Stimulated activated CD8-positive, alpha-beta memory T cell treated with anti-CD3 and anti-CD28 coated beads, Interleukin-15, amount 100 ng/mL, for 1 hour (primary cell): ENCODE results near the gene IGFLR1.
A peak's percentile ranks its signal among the peaks of the same experiment; 100 is the strongest.

Source experiments
- DNase-seq: peaks from one replicate; pipeline ENCODE4 v3.0.0-alpha.2; 2020; ENCODE audit warnings: low read depth

IGFLR1 gene

DNA sequence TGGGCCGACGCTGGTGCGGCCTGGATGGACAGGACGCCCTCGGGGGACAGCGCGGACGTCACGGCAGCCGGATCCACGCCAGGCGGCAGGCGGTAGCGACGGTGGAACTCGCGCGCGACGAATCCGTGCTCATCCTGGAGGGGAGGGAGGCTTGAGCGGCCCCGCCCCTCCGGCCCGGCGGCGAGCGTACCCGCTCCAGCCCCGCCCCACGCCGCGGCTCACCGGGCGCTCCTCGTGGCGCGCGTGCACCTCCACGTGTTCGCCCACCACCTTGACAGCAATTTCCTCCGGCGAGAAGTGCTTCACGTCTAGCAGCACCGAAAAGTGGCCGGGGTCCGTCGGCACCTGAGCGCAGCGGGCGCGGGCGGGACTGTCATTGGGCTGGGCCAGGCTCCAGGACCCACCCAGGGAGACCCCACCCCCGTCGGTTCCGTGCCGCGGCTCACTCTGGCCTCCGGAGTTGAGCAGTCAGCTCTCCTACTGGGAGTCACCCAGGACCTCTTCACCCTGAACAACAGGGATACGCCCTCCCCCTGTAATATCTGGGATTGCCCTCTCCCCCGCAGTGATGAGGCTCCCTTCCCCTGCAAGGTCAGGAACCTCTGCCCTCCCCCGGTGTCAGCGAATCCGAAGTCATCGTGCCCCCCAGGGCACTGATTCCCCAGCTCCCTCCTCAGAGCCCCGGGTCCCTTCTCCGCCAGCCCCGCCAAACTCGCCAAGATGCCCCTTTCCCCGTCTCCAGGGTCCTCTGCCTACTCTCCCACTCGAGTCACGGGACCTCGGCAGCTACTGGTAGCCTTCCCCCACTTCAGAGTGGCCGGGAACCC lies 13.5 kb upstream of the IGFLR1 start:
- no peak for DNase-seq

DNA sequence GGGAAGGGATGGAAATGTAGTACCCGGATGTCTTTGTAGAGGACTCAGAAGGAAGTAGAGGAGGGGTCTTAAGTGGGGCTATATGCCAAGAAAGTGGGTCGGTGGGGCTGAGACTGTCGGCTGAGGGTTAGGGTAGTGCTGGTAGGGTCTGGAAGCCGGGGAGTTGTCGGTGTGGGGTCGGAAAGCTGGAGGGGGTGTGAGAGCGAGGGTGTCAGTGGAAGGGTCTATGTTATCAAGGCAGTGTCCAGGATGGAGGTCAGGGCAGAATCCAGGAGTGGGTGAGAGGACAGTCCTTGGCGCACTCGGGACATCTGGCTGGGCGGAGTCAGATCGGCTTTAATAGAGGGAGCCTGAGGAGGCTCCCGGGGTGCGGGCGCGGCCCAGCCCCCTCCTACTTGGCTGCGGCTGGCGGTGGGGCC lies 12.9 kb upstream of the IGFLR1 start:
- DNase-seq = no peak

GRCh38 chr19:35754370-35755130 lies 12.3 kb upstream of the IGFLR1 start:
- DNase-seq = no peak

DNA sequence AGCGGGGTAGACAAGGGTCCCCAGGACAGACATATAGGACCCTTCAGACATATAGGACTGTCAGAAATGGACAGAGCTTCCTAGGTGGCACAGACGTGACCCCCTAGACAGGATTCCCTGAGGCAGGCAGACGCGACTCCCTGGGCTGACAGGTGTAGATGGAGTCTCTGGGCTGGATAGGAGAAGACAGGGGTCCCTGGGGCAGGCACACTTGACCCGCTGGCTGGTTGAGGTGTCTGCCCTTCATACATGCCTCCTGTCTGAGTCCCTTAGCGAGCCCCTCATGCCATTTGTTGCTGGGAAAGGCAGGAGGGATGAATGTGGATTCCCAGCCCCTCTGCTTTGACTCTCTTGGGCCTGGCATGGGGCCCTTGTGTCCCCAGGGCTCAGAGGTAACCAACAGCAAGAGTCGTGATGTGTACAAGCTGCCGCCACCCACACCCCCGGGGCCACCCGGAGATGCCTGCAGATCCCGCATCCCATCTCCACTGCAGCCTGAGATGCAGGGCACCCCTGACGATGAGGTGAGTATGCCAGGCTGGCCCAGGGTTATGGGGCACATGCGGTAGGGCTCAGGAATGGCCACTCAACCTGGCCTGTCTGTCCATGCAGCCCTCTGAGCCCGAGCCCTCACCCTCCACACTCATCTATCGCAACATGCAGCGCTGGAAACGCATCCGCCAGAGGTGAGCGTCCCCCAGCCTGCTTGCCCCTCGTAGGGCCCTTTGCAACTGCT lies 11.6 kb upstream of the IGFLR1 start:
- DNase-seq = no peak

DNA sequence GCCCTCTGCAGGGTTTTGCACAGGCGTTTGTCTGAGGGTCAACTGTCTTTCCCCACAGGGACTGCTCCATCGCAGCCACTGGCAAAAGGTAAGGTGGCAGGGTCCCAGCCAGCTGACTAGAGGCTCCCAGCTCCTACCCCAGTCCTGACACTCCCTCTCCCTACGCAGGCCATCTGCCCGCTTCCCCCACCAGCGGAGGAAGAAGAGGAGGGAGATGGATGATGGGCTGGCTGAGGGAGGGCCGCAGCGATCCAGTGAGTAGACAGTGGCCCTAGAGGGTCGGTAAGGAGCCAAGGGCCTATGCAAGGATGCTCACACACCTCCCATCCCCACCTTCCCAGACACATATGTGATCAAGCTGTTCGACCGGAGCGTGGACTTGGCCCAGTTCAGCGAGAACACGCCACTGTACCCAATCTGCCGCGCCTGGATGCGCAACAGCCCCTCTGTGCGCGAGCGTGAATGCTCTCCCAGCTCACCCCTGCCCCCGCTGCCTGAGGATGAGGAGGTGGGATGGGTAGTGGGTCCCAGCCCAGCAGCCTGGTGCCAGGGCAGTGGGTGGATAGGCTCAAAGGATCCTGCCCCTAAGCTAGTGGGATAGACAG lies 10.6 kb upstream of the IGFLR1 start:
- no peak for DNase-seq

DNA sequence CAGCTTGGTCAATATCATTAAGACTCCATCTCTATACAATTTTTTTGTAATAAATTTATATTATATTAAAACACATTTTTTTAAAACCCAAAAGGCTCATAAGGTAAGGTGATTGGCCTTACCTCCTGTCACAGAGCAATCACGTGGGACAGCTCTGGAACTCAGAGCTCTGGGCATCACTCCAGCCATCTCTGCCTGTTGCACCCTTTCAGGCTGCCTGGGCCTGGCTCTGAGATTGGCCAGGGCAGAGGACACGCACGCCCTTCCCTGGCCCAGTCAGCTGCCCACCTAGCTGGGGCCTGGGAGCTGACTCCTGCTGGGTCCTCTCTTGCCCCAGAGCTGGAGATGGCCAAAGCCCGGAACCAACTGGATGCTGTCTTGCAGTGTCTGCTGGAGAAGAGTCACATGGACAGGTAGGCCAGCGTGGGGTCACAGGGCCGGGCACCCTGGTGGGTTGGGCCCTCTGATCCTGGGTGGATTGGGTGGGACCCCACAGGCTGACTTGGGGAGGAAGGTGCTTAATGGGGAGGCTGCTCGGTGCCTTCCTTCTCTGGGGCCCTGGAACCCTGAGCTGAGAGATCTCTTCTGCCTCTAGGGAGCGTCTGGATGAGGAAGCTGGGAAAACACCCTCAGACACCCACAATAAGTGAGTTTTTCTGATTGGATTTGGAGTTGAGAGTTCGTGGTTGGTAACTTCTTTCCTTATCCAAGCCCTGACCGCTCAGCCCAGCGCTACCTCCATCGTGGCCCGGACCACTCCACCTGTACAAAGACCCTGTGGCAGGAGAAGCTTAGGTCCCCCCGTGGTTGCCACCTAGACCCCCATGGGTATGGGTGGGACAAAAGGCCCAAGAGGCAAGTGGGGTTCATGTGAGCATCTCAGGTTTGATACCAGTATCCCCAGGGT lies 9.8 kb upstream of the IGFLR1 start:
- no peak for DNase-seq

DNA sequence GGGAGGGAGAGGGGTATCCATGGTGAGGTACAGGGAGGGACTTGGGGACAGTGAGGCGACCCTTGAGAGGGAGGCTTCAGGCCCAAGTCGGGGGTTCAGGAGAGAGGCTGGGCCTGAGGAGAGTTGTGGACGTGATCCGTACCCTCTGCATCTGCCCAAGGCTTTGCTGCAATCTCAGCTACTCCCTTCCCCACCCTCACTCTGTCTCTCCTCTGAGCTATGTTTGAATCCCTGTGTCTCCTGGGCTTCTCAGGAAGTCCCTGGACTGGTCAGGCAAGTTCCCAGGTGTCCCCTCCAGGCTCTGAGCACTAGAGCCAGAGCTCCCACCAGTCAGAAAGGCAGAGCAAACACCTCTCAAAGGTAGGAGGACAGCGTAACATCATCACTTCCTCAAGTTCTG lies 7.9 kb upstream of the IGFLR1 start:
- no peak for DNase-seq

- peak; percentile 98 for DNase-seq
Observed at GRCh38 chr19:35748106-35749020, 6.1 kb upstream of the IGFLR1 start, which contains the start of gene LIN37. TSS of gene LIN37 (plus strand) at chr19:35748576. CDS start at chr19:35748725, 149 bp downstream.

- DNase-seq = no peak
Observed at GRCh38 chr19:35746531-35746930, 4.3 kb upstream of the IGFLR1 start.

DNA sequence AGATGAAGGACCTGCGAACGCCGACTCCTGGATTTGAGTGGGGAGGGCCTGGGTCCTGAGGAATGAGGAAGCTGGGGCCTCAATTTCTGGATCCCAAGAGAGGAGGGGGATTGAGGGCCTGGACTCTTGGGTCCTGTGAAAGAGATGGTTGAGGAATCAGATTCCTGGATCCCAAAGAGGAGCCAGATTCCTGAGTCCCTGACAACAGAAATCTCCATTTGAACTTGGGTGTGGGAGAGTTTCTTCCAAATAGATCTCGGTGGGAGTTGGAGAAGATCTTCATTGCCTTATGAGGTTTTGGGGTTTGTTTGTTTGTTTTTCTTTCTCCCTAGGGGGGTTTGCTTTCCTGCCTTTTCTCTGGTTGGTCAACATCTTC lies 3.8 kb upstream of the IGFLR1 start:
- DNase-seq = no peak

DNA sequence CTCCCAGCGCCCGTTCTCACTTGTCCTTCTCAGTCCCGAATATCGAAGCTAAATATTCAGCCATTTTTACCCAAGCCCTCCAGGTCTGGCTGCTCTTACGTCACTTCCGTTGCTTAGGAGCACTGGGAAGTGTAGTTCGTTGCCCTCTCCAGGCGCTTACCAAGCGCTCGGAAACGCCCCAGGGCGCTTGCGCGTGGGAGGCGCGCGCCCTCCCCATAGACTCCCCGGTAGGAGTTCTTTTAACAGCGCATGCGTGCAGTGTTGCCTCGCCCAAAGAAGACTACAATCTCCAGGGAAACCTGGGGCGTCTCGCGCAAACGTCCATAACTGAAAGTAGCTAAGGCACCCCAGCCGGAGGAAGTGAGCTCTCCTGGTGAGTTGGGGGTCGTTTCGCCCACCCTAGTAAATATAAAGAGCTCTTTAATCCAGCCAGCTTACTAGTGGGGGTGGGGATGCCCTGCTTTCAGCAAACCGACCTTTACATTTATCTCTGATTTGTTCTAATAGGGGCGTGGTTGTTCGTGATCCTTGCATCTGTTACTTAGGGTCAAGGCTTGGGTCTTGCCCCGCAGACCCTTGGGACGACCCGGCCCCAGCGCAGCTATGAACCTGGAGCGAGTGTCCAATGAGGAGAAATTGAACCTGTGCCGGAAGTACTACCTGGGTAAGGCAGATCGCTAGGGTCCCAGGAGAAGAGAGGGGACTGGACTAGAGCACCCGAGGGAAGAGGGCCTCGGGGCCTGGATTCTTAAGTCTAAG lies 3.3 kb upstream of the IGFLR1 start, which contains the start of the genes PSENEN and U2AF1L4:
PSENEN (plus strand) TSS at position 324 of the 759 bp plus-strand sequence; CDS start at position 604, 280 bp downstream.
U2AF1L4 (minus strand) TSS at position 91 of the 759 bp plus-strand sequence; CDS start at position 64, 27 bp downstream.
- peak; percentile 88 for DNase-seq

DNA sequence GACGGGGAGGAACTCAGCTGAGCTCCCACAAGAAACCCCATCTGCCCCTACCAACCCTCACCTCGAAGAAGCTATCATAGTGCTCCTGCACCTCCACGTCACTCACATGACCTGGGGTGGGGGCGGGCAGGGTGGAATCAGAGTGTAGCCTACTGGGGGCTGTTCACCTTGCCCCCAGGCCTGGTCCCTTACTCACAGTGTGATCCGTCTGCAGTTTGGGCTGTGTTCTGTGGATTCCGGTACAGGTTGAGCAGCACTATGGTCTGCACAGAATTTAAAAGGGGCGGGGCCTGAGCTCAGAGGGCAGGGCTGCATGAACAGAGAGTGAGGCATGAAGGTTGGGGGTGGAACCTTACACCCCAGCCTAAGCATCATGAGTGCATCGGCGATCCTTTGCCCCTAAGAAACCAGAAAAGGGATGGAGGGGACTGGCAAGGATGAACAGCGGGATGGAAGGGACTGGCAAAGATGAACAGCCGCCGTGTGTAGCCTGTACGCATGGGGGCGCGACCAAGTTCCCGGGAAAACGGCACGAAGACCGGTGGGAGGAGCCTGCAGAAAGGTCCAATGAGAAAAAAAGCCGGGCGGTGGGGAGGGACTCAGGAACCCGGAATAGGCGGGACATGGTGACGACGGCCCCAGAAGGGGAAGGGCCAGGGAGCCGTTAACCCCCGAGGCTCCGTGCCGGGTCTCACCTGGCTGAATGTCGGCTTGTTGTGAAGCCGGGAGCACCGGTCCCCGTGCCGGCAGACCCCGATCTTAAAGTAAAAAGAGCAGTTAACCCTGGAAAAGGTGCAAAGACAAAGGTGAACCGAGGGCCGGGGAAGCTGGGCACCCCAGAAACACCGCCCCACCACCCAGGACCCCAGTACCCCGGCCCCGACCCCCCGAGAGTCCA lies 2.4 kb upstream of the IGFLR1 start:
- peak; percentile 84 for DNase-seq

GRCh38 chr19:35743640-35744429 lies 1.6 kb upstream of the IGFLR1 start:
- no peak for DNase-seq

DNA sequence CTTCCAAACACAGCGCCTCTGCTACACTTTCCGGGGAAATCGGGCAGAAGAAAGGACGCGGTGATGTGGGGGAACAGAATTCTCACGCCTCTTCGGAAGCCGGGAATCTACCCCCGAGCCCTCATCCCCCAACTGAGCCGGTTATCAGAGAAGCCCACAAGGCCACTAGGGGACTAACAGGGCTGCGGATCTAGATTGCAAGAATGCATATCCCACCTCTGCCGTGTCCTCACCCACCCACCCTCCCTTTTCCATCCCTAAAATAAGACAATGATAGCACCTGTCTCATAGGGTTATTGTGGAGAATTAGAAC lies 1.1 kb downstream of the IGFLR1 start:
- no peak for DNase-seq

- DNase-seq = peak; percentile 92
Observed at GRCh38 chr19:35740423-35741202, 1.6 kb downstream of the IGFLR1 start.

- no peak for DNase-seq
Observed at GRCh38 chr19:35740108-35740422, 2.2 kb downstream of the IGFLR1 start.
